A549 (cell line): ENCODE data around the gene LRRC4B. TPM values are rescaled to one million over a fixed set of nuclear protein-coding genes. Genes with fewer than 3 reads are reported as not detected.

Experiments used
- ATAC-seq, 2 experiments: fragments of 200-7000 bp in 1 of 2; fragments of >200 bp in 1 of 2; cut with Nextera tagmentation in 1 of 2; cut with Tn5 transposase in 1 of 2; 3 replicates each; pipeline versions ENCODE4 v1.8.0 to v1.9.1; 2018 to 2020; ENCODE audit warnings: mild to moderate bottlenecking in 1 of 2, moderate library complexity in 1 of 2
- CTCF ChIA-PET: fragments of 300-600 bp; sonication (Branson Sonifier 250); formaldehyde crosslinking; extraction: SDS; loops from one replicate; lab custom pipeline; 2021; ENCODE audit warnings: antibody characterized with exemption, inconsistent platforms; lab: Yijun Ruan, JAX
- POLR2A ChIA-PET: fragments of 350-600 bp; formaldehyde crosslinking; extraction: SDS; loops from one replicate; lab custom pipeline; 2021; ENCODE audit warnings: antibody characterized with exemption, inconsistent platforms; lab: Yijun Ruan, JAX
- DNase-seq, 2 experiments: peaks; one replicate each; pipeline versions ENCODE4 v3.0.0 to v3.0.0-alpha.2; 2011 to 2016; ENCODE audit warnings: low read depth in 1 of 2, low spot score in 1 of 2
- FAIRE-seq: peaks from 2 replicates; lab custom pipeline; 2011; peaks lifted over from hg19 to GRCh38; lab: Jason Lieb, UNC
- H3K27ac ChIP-seq, 2 experiments: fragments of >200 bp; sonication (Bioruptor Twin); formaldehyde crosslinking; 3 replicates each; pipeline ENCODE4 v1.5.1; 2016 to 2017
- H3K4me1 ChIP-seq: fragments of >200 bp; sonication (Bioruptor Twin); formaldehyde crosslinking; 3 replicates; pipeline ENCODE4 v1.6.1; 2016
- H3K4me2 ChIP-seq: fragments of >200 bp; sonication (Bioruptor Twin); formaldehyde crosslinking; 3 replicates; pipeline ENCODE4 v1.6.1; 2016
- H3K4me3 ChIP-seq: fragments of >200 bp; sonication (Bioruptor Twin); formaldehyde crosslinking; 3 replicates; pipeline ENCODE4 v1.5.1; 2016
- H3K9me3 ChIP-seq: fragments of >200 bp; sonication (Bioruptor Twin); formaldehyde crosslinking; 3 replicates; pipeline ENCODE4 v1.6.1; 2016
- BHLHE40 ChIP-seq: IDR thresholded peaks from 2 replicates; pipeline ENCODE4 v1.6.1; 2012; ENCODE audit warnings: low read depth, low read length, inconsistent platforms
- CHD2 ChIP-seq: fragments of 150-350 bp; IDR thresholded peaks from 2 replicates; pipeline ENCODE4 v1.6.1; 2014; ENCODE audit warnings: low read length; ENCODE audit not compliant: partially characterized antibody
- EHF ChIP-seq: fragments of 250-450 bp; sonication (Bioruptor Pico); IDR thresholded peaks from 2 replicates; pipeline ENCODE4 v1.5.0; 2020; ENCODE audit warnings: mild to moderate bottlenecking
- HOXA7 ChIP-seq: fragments of 250-450 bp; sonication (Bioruptor Pico); IDR thresholded peaks from 2 replicates; pipeline ENCODE4 v1.5.0; 2020; ENCODE audit warnings: mild to moderate bottlenecking, moderate library complexity
- HOXB5 ChIP-seq: fragments of 250-450 bp; sonication (Bioruptor Pico); IDR thresholded peaks from 2 replicates; pipeline ENCODE4 v1.5.0; 2020; ENCODE audit warnings: mild to moderate bottlenecking, moderate library complexity
- JUNB ChIP-seq: fragments of >200 bp; sonication (Bioruptor Twin); formaldehyde crosslinking; IDR thresholded peaks from 2 replicates; pipeline ENCODE4 v1.6.1; 2016
- RAD21 ChIP-seq, 2 experiments: fragments of >200 bp in 1 of 2; sonication (Bioruptor Twin) in 1 of 2; formaldehyde crosslinking in 1 of 2; IDR thresholded peaks in 1 of 2; conservative IDR thresholded peaks in 1 of 2; 2 replicates in 1 of 2; 3 replicates in 1 of 2; pipeline ENCODE4 v1.6.1; 2012 to 2018; ENCODE audit warnings: inconsistent platforms in 1 of 2
- RCOR1 ChIP-seq: fragments of 150-350 bp; IDR thresholded peaks from 2 replicates; pipeline ENCODE4 v1.6.1; 2014; ENCODE audit warnings: antibody characterized with exemption, low read length, low read depth
- RFX5 ChIP-seq: fragments of 450-650 bp; IDR thresholded peaks from 2 replicates; pipeline ENCODE4 v1.7.1; 2014; ENCODE audit warnings: antibody characterized with exemption, mild to moderate bottlenecking, moderate library complexity
- RNF2 ChIP-seq: fragments of 200-600 bp; sonication (generic); IDR thresholded peaks from 2 replicates; pipeline ENCODE4 v1.6.1; 2016; ENCODE audit warnings: low read depth, mild to moderate bottlenecking, antibody characterized with exemption, moderate library complexity, borderline replicate concordance
- SREBF2 ChIP-seq: fragments of 450-650 bp; IDR thresholded peaks from 2 replicates; pipeline ENCODE4 v1.6.1; 2014; ENCODE audit warnings: mild to moderate bottlenecking, moderate library complexity
- ZFP36 ChIP-seq: fragments of 450-650 bp; IDR thresholded peaks from 2 replicates; pipeline ENCODE4 v1.6.1; 2014; ENCODE audit warnings: borderline replicate concordance; ENCODE audit not compliant: partially characterized antibody
- WGBS: methylation state at CpG from one replicate; pipeline ENCODE4 v1.1.6; 2017; ENCODE audit errors: missing lambda C conversion rate; 5-methylcytosine and 5-hydroxymethylcytosine counted together
- polyA plus RNA-seq, 4 experiments: library from polyadenylated mRNA; depleted of rRNA in 3 of 4; stranded (reverse); fragments of >200 nt; fragmentation: RNase III in 1 of 4; extraction: RNeasy Plus Mini Kit Qiagen cat#74134 plus additional on column Dnase treatment in 1 of 4; gene quantifications; 2 replicates in 3 of 4; 3 replicates in 1 of 4; pipeline ENCODE4 v1.2.3, GENCODE V29; 2011 to 2017
- TF ChIP-seq, protein P1 (sequence below): fragments of 200-600 bp; sonication (generic); IDR thresholded peaks from 2 replicates; pipeline ENCODE4 v1.6.1; 2016; ENCODE audit warnings: antibody characterized with exemption, mild to moderate bottlenecking, moderate library complexity
- TF ChIP-seq, protein P2 (sequence below): fragments of 250-450 bp; sonication (Bioruptor Pico); IDR thresholded peaks from 2 replicates; pipeline ENCODE4 v1.5.0; 2021; ENCODE audit warnings: mild to moderate bottlenecking, moderate library complexity, borderline replicate concordance
- TF ChIP-seq, protein P3 (sequence below): fragments of >200 bp; sonication (Bioruptor Twin); formaldehyde crosslinking; IDR thresholded peaks from 3 replicates; pipeline ENCODE4 v1.5.1; 2016
- TF ChIP-seq, protein P4 (sequence below): fragments of 150-350 bp; IDR thresholded peaks from 2 replicates; pipeline ENCODE4 v1.6.1; 2014; ENCODE audit warnings: low read depth, mild to moderate bottlenecking, low read length

The LRRC4B gene
- polyA plus RNA-seq, 2 of the 4 experiments (the other 2 are of a cell fraction), result 0.54 to 0.97 TPM

DNA sequence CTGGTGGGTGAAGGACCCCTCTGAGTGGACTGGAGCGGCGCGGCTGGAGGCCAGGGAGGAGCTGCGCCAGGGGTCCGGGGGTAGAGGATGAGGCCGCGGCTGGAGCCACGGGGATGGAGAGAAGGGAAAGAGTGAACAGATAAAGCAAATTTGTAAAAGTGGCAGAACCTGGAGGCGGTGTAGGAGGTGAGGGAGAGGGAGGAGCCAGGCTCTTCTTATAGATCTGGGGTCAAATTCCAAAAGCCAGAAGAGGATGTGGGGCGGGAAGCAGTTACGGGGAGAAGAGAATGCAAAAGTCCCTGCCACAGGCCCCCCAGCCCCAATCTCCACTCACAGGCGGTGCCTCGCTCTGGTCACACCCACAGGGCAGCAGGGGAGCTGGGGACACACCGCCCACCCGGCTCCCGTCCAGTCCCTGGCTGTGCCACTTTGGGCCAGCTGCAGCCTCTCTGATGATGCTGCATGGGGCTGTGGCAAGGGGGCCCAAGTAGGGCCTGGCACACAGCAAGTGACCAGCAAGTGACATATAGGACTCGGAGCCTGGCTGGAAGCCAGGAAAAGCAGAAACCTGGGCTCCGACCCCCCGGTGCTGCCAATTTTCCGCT lies 11.1 kb downstream of the LRRC4B start:
- ChIA-PET CTCF (interaction anchor here (0.6 to 11.8 kb wide), 51 partner anchors 7 to 409 kb away, joined by 3 to 355 read pairs (median 7); partner anchors contain the start of gene JOSD2), POLR2A (interaction anchor here (0.6 to 0.9 kb wide), 3 partner anchors 19 to 101 kb away, joined by 3 to 5 read pairs (median 3); partner anchors contain the start of gene JOSD2)
- Histone ChIP-seq H3K4me1 (peaks cover 12% of the 10 kb centered on the region), H3K9me3 (no peaks in the 10 kb centered on the region), H3K4me2 (peak overlapping the region; percentile 91), H3K27ac (peak overlapping the region; percentile 80 to 89), H3K4me3 (peak overlapping the region; percentile 64)
- ATAC-seq, result peak; percentile 16 to 17; a peak in 5 of 6 replicates
- DNase-seq, result no peak
- no peak for FAIRE-seq
- 21% methylated on average over 20 of the region's 20 CpGs for WGBS
- TF ChIP-seq HOXB5 (CRISPR knock-in tag), result no peak
- TF ChIP-seq, protein P1, sequence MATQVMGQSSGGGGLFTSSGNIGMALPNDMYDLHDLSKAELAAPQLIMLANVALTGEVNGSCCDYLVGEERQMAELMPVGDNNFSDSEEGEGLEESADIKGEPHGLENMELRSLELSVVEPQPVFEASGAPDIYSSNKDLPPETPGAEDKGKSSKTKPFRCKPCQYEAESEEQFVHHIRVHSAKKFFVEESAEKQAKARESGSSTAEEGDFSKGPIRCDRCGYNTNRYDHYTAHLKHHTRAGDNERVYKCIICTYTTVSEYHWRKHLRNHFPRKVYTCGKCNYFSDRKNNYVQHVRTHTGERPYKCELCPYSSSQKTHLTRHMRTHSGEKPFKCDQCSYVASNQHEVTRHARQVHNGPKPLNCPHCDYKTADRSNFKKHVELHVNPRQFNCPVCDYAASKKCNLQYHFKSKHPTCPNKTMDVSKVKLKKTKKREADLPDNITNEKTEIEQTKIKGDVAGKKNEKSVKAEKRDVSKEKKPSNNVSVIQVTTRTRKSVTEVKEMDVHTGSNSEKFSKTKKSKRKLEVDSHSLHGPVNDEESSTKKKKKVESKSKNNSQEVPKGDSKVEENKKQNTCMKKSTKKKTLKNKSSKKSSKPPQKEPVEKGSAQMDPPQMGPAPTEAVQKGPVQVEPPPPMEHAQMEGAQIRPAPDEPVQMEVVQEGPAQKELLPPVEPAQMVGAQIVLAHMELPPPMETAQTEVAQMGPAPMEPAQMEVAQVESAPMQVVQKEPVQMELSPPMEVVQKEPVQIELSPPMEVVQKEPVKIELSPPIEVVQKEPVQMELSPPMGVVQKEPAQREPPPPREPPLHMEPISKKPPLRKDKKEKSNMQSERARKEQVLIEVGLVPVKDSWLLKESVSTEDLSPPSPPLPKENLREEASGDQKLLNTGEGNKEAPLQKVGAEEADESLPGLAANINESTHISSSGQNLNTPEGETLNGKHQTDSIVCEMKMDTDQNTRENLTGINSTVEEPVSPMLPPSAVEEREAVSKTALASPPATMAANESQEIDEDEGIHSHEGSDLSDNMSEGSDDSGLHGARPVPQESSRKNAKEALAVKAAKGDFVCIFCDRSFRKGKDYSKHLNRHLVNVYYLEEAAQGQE, result no peak
- no peak for TF ChIP-seq RNF2
- no peak for TF ChIP-seq EHF
- TF ChIP-seq BHLHE40, result no peak
- TF ChIP-seq, protein P2, sequence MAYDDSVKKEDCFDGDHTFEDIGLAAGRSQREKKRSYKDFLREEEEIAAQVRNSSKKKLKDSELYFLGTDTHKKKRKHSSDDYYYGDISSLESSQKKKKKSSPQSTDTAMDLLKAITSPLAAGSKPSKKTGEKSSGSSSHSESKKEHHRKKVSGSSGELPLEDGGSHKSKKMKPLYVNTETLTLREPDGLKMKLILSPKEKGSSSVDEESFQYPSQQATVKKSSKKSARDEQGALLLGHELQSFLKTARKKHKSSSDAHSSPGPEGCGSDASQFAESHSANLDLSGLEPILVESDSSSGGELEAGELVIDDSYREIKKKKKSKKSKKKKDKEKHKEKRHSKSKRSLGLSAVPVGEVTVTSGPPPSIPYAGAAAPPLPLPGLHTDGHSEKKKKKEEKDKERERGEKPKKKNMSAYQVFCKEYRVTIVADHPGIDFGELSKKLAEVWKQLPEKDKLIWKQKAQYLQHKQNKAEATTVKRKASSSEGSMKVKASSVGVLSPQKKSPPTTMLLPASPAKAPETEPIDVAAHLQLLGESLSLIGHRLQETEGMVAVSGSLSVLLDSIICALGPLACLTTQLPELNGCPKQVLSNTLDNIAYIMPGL, result no peak
- TF ChIP-seq ZFP36, result no peak
- no peak for TF ChIP-seq RAD21 (conservative IDR thresholded peaks at IDR 0.05 in 1 of 2, IDR thresholded peaks at IDR 0.05 in 1 of 2)
- TF ChIP-seq HOXA7 (CRISPR knock-in tag), result no peak
- TF ChIP-seq, protein P3, sequence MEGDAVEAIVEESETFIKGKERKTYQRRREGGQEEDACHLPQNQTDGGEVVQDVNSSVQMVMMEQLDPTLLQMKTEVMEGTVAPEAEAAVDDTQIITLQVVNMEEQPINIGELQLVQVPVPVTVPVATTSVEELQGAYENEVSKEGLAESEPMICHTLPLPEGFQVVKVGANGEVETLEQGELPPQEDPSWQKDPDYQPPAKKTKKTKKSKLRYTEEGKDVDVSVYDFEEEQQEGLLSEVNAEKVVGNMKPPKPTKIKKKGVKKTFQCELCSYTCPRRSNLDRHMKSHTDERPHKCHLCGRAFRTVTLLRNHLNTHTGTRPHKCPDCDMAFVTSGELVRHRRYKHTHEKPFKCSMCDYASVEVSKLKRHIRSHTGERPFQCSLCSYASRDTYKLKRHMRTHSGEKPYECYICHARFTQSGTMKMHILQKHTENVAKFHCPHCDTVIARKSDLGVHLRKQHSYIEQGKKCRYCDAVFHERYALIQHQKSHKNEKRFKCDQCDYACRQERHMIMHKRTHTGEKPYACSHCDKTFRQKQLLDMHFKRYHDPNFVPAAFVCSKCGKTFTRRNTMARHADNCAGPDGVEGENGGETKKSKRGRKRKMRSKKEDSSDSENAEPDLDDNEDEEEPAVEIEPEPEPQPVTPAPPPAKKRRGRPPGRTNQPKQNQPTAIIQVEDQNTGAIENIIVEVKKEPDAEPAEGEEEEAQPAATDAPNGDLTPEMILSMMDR, result no peak
- TF ChIP-seq SREBF2, result no peak
- TF ChIP-seq RFX5, result no peak
- TF ChIP-seq, protein P4, sequence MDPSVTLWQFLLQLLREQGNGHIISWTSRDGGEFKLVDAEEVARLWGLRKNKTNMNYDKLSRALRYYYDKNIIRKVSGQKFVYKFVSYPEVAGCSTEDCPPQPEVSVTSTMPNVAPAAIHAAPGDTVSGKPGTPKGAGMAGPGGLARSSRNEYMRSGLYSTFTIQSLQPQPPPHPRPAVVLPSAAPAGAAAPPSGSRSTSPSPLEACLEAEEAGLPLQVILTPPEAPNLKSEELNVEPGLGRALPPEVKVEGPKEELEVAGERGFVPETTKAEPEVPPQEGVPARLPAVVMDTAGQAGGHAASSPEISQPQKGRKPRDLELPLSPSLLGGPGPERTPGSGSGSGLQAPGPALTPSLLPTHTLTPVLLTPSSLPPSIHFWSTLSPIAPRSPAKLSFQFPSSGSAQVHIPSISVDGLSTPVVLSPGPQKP, result no peak
- no peak for TF ChIP-seq CHD2
- no peak for TF ChIP-seq RCOR1
- TF ChIP-seq JUNB, result no peak
